ENCODE measurements around the gene ATP13A2.
"Not testable (repeated sequence)": the region's sequence is repeated elsewhere in the genome, so short reads cannot be mapped to it uniquely, and the experiment has no call there.

Gene ATP13A2

GRCh38 chr1:16978139-16978538, 33.6 kb downstream of the ATP13A2 start:
- DNase-seq: no peak

- DNase-seq: no peak
These were observed 34.4 kb downstream of the ATP13A2 start for GRCh38 chr1:16977377-16977776.

- DNase-seq: no peak
These were observed 34.8 kb downstream of the ATP13A2 start for GRCh38 chr1:16976966-16977365.

GRCh38 chr1:16975838-16976237, 35.9 kb downstream of the ATP13A2 start:
- DNase-seq: no peak

- no peak for DNase-seq
These were observed 36.5 kb downstream of the ATP13A2 start for GRCh38 chr1:16975211-16975610.

- no peak for DNase-seq
These were observed 38.5 kb downstream of the ATP13A2 start for GRCh38 chr1:16973215-16973614.

GRCh38 chr1:16972189-16972895, 39.4 kb downstream of the ATP13A2 start:
- DNase-seq: no peak

GRCh38 chr1:16971341-16972188, 40.2 kb downstream of the ATP13A2 start:
- no peak for DNase-seq

- DNase-seq: no peak
These were observed 41.4 kb downstream of the ATP13A2 start for GRCh38 chr1:16970132-16970910.

- DNase-seq: no peak
These were observed 42.1 kb downstream of the ATP13A2 start for GRCh38 chr1:16969651-16970050.

- DNase-seq: no peak
These were observed 42.6 kb downstream of the ATP13A2 start for GRCh38 chr1:16969057-16969611.

- DNase-seq: no peak
These were observed 43.4 kb downstream of the ATP13A2 start for GRCh38 chr1:16968372-16968771.

GRCh38 chr1:16967962-16968361, 43.8 kb downstream of the ATP13A2 start:
- no peak for DNase-seq

GRCh38 chr1:16967095-16967575, 44.6 kb downstream of the ATP13A2 start:
- DNase-seq: peak; percentile 89

GRCh38 chr1:16966282-16966681, 45.4 kb downstream of the ATP13A2 start:
- no peak for DNase-seq

GRCh38 chr1:16965486-16966067, 46.2 kb downstream of the ATP13A2 start:
- no peak for DNase-seq

- not testable (repeated sequence) for DNase-seq
These were observed 47.6 kb downstream of the ATP13A2 start for GRCh38 chr1:16964169-16964568.

- no peak for DNase-seq
These were observed 50.2 kb downstream of the ATP13A2 start for GRCh38 chr1:16961297-16962133.

- peak; percentile 78 for DNase-seq
These were observed 51.0 kb downstream of the ATP13A2 start for GRCh38 chr1:16960560-16961296.

- no peak for DNase-seq
These were observed 53.3 kb downstream of the ATP13A2 start for GRCh38 chr1:16958475-16958874.

- DNase-seq: no peak
These were observed 54.0 kb downstream of the ATP13A2 start for GRCh38 chr1:16957731-16958130.
